Gastrocnemius medialis (tissue), 4 donors: ENCODE data around the gene CPLX3.

Experiments
- POLR2A ChIP-seq, 2 donors: fragments of 450-650 bp; IDR thresholded peaks; one replicate each; pipeline ENCODE4 v1.6.1; 2017; ENCODE audit warnings: antibody characterized with exemption in 2 of 2, mild to moderate bottlenecking in 2 of 2, moderate library complexity in 2 of 2
- TF ChIP-seq, protein P1 (sequence below), 5 experiments: fragments of 450-650 bp in 3 of 5; fragments of 200-600 bp in 2 of 5; sonication (generic) in 2 of 5; IDR thresholded peaks in 4 of 5; conservative IDR thresholded peaks in 1 of 5; 1 replicate in 4 of 5; 2 replicates in 1 of 5; pipeline ENCODE4 v1.5.1; 2016 to 2019; ENCODE audit warnings: antibody characterized with exemption in 5 of 5, mild to moderate bottlenecking in 3 of 5, moderate library complexity in 3 of 5

DNA sequence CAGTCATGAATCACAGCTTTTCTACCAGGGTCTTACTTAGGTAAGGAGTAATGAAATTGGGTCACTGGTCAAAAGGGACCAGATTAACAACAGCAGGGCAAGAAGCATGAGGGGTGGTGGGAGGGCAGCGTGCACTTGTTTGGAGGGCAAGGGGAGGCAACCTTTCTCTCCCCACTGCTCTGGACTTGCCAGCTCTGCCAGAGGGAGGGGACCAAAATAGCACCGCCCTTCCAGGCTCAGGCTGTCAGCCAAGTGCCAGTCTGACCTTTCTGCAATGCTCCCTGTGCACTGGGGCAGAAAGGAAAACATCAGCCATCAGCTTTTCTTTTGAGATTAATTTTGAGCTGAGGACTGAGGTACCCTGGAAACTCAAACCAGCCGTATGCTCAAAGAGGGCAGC is 21.0 kb downstream of the CPLX3 start:
- TF ChIP-seq, protein P1, sequence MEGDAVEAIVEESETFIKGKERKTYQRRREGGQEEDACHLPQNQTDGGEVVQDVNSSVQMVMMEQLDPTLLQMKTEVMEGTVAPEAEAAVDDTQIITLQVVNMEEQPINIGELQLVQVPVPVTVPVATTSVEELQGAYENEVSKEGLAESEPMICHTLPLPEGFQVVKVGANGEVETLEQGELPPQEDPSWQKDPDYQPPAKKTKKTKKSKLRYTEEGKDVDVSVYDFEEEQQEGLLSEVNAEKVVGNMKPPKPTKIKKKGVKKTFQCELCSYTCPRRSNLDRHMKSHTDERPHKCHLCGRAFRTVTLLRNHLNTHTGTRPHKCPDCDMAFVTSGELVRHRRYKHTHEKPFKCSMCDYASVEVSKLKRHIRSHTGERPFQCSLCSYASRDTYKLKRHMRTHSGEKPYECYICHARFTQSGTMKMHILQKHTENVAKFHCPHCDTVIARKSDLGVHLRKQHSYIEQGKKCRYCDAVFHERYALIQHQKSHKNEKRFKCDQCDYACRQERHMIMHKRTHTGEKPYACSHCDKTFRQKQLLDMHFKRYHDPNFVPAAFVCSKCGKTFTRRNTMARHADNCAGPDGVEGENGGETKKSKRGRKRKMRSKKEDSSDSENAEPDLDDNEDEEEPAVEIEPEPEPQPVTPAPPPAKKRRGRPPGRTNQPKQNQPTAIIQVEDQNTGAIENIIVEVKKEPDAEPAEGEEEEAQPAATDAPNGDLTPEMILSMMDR (IDR thresholded peaks at IDR 0.05 in 4 of 5, conservative IDR thresholded peaks at IDR 0.05 in 1 of 5): no peak
- TF ChIP-seq POLR2A (IDR thresholded peaks at IDR 0.05): no peak
